GM23248 (cell line): ENCODE results near the gene CNNM4.

ENCODE experiments used
- EZH2 ChIP-seq: fragments of 200-600 bp; sonication (generic); IDR thresholded peaks from 2 replicates; pipeline ENCODE4 v1.6.1; 2018; ENCODE audit warnings: antibody characterized with exemption, mild to moderate bottlenecking; ENCODE audit not compliant: insufficient read depth, poor library complexity, severe bottlenecking
- EZH2phosphoT487 ChIP-seq: fragments of 200-600 bp; sonication (generic); IDR thresholded peaks from 2 replicates; pipeline ENCODE4 v1.6.1; 2018; ENCODE audit warnings: antibody characterized with exemption, moderate library complexity, mild to moderate bottlenecking, low read depth; ENCODE audit not compliant: insufficient read depth

DNA sequence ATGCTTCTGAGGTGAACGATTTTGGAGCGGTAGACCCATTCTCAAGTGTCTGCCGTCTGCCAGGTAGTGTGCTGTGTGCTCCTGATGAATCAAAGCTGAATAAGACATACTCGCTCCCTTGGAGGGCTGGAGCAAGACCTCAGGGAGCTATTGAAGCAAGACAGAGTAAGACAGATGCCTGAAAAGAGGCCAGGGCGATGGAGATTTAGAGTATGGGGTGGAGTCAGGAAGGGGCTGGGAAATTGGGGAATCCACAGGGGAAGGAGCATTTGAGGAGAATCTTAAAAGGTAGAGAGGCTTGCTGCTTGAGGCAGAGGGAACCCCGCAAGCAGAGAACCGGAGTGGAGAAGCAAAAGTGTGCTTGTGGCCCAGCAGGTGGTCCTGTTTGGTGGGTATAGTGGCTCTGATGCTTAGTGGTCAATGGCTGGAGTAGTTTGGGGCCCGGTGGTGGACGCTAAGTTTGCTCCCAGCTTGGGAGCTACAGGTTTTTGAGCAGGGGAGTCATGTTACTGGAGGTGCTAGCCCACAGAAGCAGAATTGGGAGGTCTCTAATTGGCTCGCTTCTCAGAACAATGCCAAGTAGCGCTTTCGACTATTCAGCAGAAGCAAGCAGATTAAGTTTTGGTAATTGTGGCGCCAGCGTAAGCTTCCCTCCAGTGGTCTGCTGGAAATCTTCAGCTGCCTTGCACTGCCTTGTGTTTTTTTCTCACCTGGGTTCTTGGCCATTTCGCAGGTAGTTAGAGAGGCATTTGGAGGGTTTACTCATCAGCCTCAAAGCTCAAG, 2.0 kb downstream of the CNNM4 start:
- no peak for TF ChIP-seq EZH2
- no peak for TF ChIP-seq EZH2phosphoT487
